ENCODE results near the gene RPL3.

GRCh38 chr22:39355080-39355479 is 35.7 kb upstream of the RPL3 start:
- TF ChIP-seq ZNF274 (IDR thresholded peaks at IDR 0.05; ENCODE audit: low read depth, low read length), result no peak
- no peak for TF ChIP-seq SUZ12 (IDR thresholded peaks at IDR 0.05; ENCODE audit: extremely low read depth, insufficient read depth, insufficient read length)
- no peak for TF ChIP-seq YY1 (IDR thresholded peaks at IDR 0.05; ENCODE audit: insufficient read depth, insufficient read length)

Data from NT2/D1 (cell line).